Measurements from ENCODE around the gene CD40.
"Not testable (repeated sequence)": the region's sequence is repeated elsewhere in the genome, so short reads cannot be mapped to it uniquely, and the experiment has no call there.

The CD40 gene

DNA sequence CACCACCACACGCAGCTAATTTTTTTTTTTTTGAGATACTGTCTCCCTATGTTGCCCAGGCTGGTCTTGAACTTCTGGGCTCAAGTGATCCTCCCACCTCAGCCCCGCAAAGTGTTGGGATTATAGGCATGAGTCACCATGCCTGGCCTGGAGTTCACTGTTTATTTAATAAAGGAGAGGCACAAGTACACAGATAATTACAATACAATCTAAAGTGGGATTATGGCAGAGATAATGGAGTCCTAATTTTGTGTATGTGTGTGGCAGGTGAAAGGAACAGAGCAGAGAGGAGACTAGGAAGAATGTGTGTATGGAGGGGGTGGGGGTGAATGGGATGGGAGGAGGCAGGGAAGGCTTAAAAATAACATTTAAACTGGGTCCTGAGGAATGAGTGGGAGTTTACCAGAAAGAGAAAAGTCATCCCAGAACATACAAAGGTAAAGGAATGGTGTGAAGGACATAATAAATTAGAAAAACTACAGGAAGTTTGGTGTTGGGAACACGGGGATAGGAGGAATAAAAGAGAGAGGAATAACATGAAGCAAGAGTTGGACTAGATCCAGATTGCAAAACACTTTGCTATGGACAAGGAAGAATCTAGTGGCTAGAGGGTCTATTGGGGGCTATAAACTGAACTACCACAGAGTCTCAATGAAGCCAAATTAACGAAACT, 32.8 kb upstream of the CD40 start:
- no peak overlapping the region for H3K4me3 ChIP-seq (ENCODE audit: low read depth, low read length)
- peak; percentile 44 for DNase-seq (ENCODE audit: low read depth)
- no peak for TF ChIP-seq CTCF (conservative IDR thresholded peaks at IDR 0.05; ENCODE audit: low read depth, low read length)

DNA sequence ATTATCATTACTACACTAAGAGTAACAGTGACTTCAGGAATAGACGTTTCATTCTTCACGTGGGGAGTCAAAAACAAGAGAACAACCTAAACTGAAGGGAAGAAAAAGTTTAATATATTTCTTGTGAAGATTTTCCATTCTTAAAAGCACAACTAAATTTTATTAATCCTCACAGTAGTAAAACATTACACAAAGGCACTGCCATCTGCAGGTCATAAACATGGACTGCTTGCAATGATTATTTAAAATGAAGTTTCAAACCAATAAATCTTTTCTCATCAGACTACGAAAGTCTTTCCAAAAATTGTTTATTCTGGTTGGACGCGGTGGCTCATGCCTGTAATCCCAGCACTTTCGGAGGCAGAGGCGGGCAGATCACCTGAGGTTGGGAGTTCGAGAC, 31.0 kb upstream of the CD40 start:
- TF ChIP-seq CTCF (conservative IDR thresholded peaks at IDR 0.05; ENCODE audit: low read depth, low read length): peak; percentile 55
- peak; percentile 53 for DNase-seq (ENCODE audit: low read depth)
- no peak overlapping the region for H3K4me3 ChIP-seq (ENCODE audit: low read depth, low read length)

GRCh38 chr20:46088409-46089166, 29.5 kb upstream of the CD40 start:
- TF ChIP-seq CTCF (conservative IDR thresholded peaks at IDR 0.05; ENCODE audit: low read depth, low read length): peak; percentile 19
- DNase-seq (ENCODE audit: low read depth): peak; percentile 36

GRCh38 chr20:46089167-46089416, 29.0 kb upstream of the CD40 start:
- peak overlapping the region; percentile 90 for H3K4me3 ChIP-seq (ENCODE audit: low read depth, low read length)
- DNase-seq (ENCODE audit: low read depth): no peak
- no peak for TF ChIP-seq CTCF (conservative IDR thresholded peaks at IDR 0.05; ENCODE audit: low read depth, low read length)

More at GRCh38 chr20:46088409-46089166, 29.5 kb upstream of the CD40 start:
- peak overlapping the region; percentile 90 for H3K4me3 ChIP-seq (ENCODE audit: low read depth, low read length)

DNA sequence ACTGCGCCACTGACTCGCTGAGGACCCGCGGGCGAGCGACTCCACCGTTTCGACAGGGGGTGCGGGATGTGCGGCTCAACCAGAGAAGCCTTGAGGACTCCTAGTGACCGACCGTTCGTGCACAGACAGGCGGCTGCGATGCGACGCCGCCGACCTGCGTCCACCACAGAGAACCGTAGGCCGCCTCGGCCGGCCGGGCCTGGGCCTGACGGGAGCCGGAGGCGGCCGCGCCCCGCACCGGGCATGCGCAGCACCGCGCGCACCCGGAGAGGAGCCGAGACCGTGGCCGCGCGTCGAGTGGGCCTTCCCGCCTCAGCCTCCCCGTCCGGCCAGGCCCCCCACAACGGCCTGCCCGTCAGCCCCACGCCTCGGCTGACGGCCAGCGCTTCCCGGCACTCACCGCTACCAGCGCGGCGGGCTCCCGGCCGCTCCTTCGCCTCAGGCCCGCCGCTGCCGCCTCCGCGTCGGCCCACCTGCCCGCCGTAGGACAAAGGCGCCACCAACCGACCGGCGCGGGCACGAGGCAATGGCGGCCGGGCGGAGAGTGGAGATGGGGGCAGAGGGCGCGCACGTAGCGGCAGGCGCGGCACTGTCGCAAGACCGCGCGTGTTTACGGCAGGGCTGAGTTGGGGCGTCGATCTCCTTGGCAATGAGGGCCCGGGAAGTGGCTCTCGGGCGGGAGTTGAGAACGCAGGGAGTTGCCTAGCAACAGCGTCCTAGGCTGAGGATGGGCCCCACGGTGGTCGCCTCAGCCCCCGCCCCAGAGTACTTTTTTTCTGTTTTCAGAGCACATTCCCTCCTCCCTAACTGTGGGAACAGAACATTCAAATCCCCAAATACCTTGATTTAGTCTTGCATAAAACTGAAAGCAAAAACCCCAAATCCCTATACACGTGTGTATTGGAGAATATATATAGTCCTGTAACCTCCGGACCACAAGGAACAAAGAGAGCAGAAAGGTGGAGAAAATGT, 28.4 kb upstream of the CD40 start, which contains the start of gene NCOA5:
TSS of gene NCOA5 (minus strand) at position 546 of the 972 bp plus-strand sequence. CDS start 10,538 bp downstream, outside the sequence.
- no peak for TF ChIP-seq CTCF (conservative IDR thresholded peaks at IDR 0.05; ENCODE audit: low read depth, low read length)
- peak; percentile 98 for DNase-seq (ENCODE audit: low read depth)
- peak within 1 kb of the TSS; percentile 90 for H3K4me3 ChIP-seq (ENCODE audit: low read depth, low read length)

GRCh38 chr20:46091622-46092535, 26.2 kb upstream of the CD40 start:
- DNase-seq (ENCODE audit: low read depth); H3K4me3 ChIP-seq (ENCODE audit: low read depth, low read length): not testable (repeated sequence)
